Urothelium cell line (cell line): ENCODE results near the gene MARCHF7.

Source experiments
- DNase-seq: peaks from one replicate; pipeline ENCODE4 v3.0.0; 2011; ENCODE audit warnings: low spot score, mixed read lengths
- FAIRE-seq: peaks from 2 replicates; lab custom pipeline; 2011; peaks lifted over from hg19 to GRCh38; lab: Jason Lieb, UNC

MARCHF7 gene

GRCh38 chr2:159758686-159759085, 46.4 kb downstream of the MARCHF7 start:
- DNase-seq (no peak), FAIRE-seq (no peak)

DNA sequence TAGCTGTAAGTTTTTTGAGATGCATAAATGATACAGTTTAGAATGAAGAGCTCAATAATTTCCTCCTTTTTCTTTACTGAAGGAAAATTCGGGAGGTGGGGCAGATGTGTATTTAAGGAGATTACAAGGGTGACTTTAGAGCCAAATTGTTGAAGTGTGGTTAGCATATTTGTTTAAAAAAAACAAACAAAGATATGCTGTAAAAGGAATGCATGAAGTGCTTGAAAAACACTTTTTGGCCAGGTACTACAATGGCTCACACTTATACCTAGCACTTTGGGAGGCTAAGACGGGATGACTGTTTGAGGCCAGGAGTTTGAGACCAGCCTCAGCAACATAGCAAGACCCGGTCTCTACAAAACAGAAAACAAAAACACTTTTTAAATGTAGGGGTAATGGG, 47.3 kb downstream of the MARCHF7 start:
- FAIRE-seq (no peak), DNase-seq (no peak)

- FAIRE-seq, result no peak
- no peak for DNase-seq
Measured at GRCh38 chr2:159760326-159760725, 48.0 kb downstream of the MARCHF7 start.

DNA sequence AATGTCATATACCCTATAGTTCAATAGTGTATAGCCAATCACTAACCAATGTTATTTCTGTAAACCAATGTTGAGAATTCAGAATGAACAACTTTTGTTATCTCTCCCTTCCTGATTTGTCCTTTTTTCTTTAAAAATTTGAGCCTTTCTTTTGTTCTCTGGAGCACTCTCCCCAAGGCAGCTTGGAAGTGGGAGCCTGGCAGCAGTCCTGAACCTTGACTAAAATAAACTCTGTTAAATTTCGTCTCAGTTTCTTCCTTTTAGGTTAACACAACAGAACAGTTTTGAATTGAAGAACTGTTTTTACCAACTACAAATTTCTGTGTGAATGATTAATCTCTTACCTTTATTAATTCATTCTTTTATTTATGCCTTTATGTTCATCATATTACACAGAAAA, 49.8 kb downstream of the MARCHF7 start:
- DNase-seq, result no peak
- no peak for FAIRE-seq
